HEK293T (cell line): ENCODE measurements around the gene CDON.

Experiments
- ARNT ChIP-seq: fragments of 450-650 bp; IDR thresholded peaks from 2 replicates; pipeline ENCODE4 v1.6.1; 2017; ENCODE audit warnings: mild to moderate bottlenecking
- BHLHE40 ChIP-seq: fragments of 450-650 bp; IDR thresholded peaks from 2 replicates; pipeline ENCODE4 v1.6.1; 2016; ENCODE audit warnings: mild to moderate bottlenecking, moderate library complexity, borderline replicate concordance
- FOXA1 ChIP-seq: fragments of 450-650 bp; IDR thresholded peaks from 2 replicates; pipeline ENCODE4 v1.6.1; 2016; ENCODE audit warnings: mild to moderate bottlenecking
- FOXK2 ChIP-seq: fragments of 450-650 bp; IDR thresholded peaks from 2 replicates; pipeline ENCODE4 v1.6.1; 2016; ENCODE audit warnings: mild to moderate bottlenecking
- FOXM1 ChIP-seq: fragments of 450-650 bp; IDR thresholded peaks from 2 replicates; pipeline ENCODE4 v1.6.1; 2017; ENCODE audit warnings: mild to moderate bottlenecking, borderline replicate concordance
- HDGF ChIP-seq: fragments of 450-650 bp; IDR thresholded peaks from 2 replicates; pipeline ENCODE4 v1.6.1; 2017; ENCODE audit warnings: antibody characterized with exemption, borderline replicate concordance
- L3MBTL2 ChIP-seq: fragments of 450-650 bp; conservative IDR thresholded peaks from 2 replicates; pipeline ENCODE4 v1.6.1; 2016; ENCODE audit warnings: mild to moderate bottlenecking
- LEF1 ChIP-seq: fragments of 450-650 bp; IDR thresholded peaks from 2 replicates; pipeline ENCODE4 v1.6.1; 2017; ENCODE audit warnings: mild to moderate bottlenecking, borderline replicate concordance
- SP1 ChIP-seq: fragments of 450-650 bp; IDR thresholded peaks from 2 replicates; pipeline ENCODE4 v1.6.1; 2017
- SUZ12 ChIP-seq: fragments of 450-650 bp; IDR thresholded peaks from 2 replicates; pipeline ENCODE4 v1.6.1; 2016; ENCODE audit warnings: mild to moderate bottlenecking
- ZNF384 ChIP-seq: fragments of 450-650 bp; IDR thresholded peaks from 2 replicates; pipeline ENCODE4 v1.6.1; 2016

- TF ChIP-seq SP1 (no peak), FOXK2 (no peak), ARNT (no peak), FOXM1 (no peak), L3MBTL2 (no peak), FOXA1 (no peak), BHLHE40 (no peak), ZNF384 (no peak), LEF1 (no peak), SUZ12 (no peak), HDGF (no peak)
These were observed 144.4 kb downstream of the CDON start for GRCh38 chr11:125918140-125918840.
